HG03439 (cell line): ENCODE results near the gene PRPF8.
"Not testable (repeated sequence)": the region's sequence is repeated elsewhere in the genome, so short reads cannot be mapped to it uniquely, and the experiment has no call there.

Experiments
- ATAC-seq: cut with Tn5 transposase; IDR thresholded peaks from one replicate; pipeline ENCODE4 v1.9.1; 2021; ENCODE audit warnings: mild to moderate bottlenecking, moderate library complexity; ENCODE audit not compliant: unreplicated experiment

The PRPF8 gene

DNA sequence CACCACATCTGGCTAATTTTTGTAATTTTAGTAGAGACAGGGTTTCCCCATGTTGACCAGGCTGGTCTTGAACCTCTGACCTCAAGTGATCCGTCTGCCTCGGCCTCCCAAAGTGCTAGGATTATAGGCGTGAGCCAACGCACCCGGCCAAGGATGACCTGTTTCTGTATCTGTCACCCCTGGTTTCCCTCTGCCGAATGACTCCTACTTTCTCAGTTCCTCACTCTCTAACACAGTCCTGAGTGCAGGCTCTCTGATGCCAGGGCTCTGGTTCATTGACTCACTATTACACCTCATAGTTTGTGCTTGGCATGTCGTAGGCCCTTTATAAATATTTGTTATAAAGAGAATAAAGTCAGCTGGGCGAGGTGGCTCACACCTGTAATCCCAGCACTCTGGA lies 10.7 kb upstream of the PRPF8 start:
- no peak for ATAC-seq

- no peak for ATAC-seq
These were observed 8.7 kb upstream of the PRPF8 start for GRCh38 chr17:1693339-1693738.

GRCh38 chr17:1690544-1691221 lies 6.0 kb upstream of the PRPF8 start:
- ATAC-seq = no peak

GRCh38 chr17:1688405-1688804 lies 3.7 kb upstream of the PRPF8 start:
- ATAC-seq = not testable (repeated sequence)

- no peak for ATAC-seq
These were observed 1.4 kb upstream of the PRPF8 start for GRCh38 chr17:1686086-1686485.

- no peak for ATAC-seq
These were observed 1.2 kb downstream of the PRPF8 start for GRCh38 chr17:1683459-1683858.

DNA sequence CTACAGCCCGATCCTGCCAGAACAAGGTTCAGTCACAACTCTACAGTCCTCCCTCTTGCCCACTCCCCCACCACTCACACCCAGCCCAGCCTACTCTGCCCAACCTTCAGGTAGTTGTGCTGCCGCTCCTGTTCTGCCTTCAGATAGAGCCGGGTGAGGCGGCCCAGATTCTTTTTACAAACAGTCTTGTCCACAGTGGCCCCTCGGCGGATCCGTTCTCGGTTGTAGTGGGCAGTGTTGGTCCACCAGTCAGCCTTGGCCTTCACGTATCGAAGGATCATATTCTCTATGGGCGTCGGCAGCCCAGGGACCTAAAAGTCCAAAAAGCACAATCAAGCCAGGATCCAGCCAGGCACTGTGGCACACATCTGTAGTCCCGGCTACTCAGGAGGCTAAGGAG lies 8.3 kb downstream of the PRPF8 start:
- no peak for ATAC-seq

GRCh38 chr17:1673041-1673785 lies 11.5 kb downstream of the PRPF8 start:
- no peak for ATAC-seq

DNA sequence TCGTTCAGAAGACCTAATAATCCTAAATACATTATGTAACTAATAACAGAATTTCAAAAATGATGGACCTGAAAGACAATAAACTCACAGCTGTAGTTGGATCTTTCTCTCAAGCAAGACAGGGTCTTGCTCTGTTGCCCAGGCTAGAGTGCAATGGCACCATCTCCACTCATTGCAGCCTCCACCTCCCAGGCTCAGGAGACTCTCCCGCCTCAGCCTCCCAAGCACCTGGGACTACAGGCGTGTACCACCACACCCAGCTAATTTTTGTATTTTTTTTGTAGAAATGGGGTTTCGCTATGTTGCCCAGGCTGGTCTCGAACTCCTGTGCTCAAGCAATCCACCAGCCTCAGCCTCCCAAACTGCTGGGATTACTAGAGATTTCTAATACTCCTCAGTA lies 20.7 kb downstream of the PRPF8 start:
- not testable (repeated sequence) for ATAC-seq

DNA sequence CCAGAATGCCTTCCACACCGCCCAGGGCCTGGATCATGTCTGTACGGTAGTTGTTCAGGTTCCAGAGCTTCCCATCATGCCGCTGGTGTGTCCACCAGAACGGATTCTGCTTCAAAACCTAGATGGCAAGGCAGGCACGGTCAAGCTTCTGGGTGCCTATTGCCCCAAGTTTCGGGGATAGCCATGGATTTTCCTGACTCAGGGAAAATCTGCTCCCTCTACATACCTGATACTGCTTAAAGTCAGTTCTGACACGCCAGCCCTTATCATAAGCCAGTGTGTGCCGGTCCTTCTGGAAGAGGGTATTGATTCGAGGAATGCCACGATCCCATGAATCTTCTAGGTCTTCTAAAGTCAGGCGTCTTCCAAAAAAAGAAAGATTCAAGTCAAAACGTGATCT lies 23.6 kb downstream of the PRPF8 start:
- ATAC-seq = no peak

- ATAC-seq = no peak
These were observed 26.6 kb downstream of the PRPF8 start for GRCh38 chr17:1658100-1658499.

DNA sequence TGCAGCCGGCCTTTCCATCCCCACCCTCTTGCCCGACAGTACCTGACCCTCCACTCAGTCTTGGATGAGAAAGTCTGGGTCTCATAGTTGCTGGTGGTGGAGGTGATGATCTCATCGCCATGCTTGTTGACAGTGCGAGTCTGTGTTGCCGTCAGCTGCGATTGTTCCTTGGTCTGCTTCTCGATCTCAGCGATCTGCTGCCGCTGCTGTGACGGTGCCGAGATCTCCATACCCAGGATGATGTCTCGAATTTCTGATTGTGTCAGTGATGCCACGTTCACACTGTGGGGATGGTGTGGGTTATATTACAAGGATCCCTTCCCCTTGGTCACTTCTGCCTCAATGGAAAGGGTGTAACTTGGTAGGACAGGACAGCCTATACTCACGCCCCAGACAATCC lies 30.9 kb downstream of the PRPF8 start:
- no peak for ATAC-seq

- ATAC-seq = not testable (repeated sequence)
These were observed 31.9 kb downstream of the PRPF8 start for GRCh38 chr17:1652794-1653193.

DNA sequence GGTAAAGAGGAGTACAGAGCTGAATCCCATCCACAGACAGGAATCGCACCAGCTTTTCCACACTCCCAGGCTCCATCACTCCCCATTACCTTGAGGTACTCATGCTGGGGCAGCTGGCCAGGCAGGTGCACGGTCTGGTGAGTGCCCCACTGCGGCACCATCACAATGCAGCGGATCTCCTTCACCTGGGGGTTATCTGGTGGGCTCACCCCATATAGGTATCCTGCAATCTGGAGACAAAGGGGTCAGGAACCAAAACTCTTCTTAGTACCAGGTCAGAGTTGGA lies 33.2 kb downstream of the PRPF8 start:
- no peak for ATAC-seq

DNA sequence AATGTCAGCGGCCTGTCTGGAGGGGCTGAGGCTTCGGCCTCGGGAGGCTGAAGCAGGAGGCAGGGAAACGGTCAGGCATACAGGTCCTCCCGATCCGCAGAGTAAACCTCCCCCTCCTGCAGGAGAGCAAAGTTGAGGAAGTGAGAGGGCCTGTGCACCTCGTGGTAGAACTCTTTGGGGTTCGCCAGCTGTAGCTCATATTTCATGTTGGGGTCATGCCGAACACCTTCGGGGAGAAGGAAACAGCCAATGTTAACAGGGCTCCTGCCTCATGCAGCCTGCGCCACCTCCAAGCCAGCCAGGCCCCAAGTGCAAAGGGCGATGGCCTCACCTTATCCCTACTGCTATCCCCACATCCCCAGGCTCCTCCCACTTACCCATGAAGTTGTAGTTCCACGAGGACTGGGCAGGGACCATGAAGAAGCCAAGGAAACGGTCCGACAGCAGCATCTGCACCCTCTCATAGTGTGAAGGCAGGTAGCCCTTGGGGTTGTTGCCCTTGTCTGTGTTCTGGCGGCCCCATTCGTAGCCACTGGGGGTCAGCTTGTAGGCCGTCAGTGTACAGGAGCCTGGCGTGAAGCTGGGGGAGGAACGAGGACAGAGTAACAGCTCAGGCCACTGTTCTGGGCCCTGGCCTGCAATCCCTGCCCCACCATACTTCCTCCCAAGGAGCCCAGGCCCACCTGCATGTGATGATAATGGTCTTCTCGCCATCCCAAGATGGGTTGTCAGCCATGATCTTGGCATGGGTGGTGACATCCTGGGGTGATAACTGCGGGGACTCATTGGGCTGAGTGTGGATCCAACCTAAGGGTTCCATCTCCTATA lies 33.7 kb downstream of the PRPF8 start:
- ATAC-seq = no peak

- ATAC-seq = no peak
These were observed 34.7 kb downstream of the PRPF8 start, which contains the start of gene RILP for GRCh38 chr17:1649844-1650501. TSS of gene RILP (minus strand) at chr17:1649866. CDS start at chr17:1649804, 62 bp downstream.

- peak; percentile 50 for ATAC-seq
These were observed 35.5 kb downstream of the PRPF8 start for GRCh38 chr17:1648963-1649843.

DNA sequence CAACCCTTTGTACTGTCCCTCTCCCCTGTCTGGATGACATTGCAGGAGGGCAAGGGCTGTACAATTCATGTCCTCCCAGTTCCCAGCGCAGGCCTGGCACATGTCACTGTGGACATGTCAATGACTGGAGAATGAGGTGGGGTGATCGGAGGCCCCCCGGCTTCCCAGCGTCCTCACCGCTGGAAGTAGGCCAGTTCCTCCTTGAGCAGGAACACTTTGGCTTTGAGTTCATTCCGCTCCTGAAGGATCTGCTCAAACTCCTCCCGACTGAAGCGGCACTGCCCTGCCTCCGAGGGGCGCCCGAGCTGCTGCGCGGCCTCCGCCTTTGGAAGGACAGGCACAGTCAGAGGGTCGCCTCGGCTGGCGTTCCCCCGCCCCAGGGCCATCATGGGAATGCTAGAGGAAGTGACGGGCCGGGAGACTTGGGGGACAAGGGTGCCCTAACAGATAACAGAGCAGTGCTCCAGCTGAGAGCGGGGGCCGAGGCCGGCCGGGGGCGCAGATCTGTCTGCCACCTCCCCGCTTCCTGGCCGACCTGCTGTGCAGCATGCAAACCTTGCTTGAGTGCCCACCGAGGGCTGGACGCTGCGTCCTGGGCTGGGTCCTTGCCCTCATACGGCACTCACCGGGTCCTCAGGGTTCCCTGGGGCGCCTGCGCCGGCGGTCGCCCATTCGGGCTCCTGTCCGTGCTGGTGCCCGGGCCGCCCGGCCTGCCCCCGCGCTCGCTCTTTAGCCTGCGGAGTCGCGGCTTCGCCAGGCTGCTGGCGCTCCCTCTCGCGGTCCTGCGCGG lies 36.3 kb downstream of the PRPF8 start:
- ATAC-seq = no peak

DNA sequence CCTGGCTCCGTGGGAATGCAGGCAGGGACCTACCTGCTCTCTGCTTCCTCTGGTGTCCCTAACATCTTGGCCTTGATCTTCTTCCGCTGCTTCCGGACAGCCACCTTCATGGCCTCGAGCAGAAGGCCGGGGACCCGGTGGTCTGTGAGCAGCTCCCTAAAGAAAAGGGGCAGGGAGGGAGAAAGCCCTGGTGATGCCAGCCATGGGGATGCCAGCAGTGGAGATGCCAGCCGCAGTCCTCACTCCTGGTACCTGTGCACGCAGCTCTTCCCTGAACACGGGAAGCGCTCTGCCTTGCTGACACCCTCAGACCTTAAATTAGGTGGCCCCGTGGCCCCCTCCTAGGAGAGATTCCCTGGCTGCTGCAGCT lies 36.9 kb downstream of the PRPF8 start:
- ATAC-seq = no peak
